SK-N-SH (cell line): Measurements from ENCODE around the gene PROSER3. TPM values are rescaled to one million over a fixed set of nuclear protein-coding genes. Genes with fewer than 3 reads are reported as not detected.

Experiments used
- CTCF ChIA-PET: fragments of 300-600, 350-600 bp; formaldehyde crosslinking; extraction: SDS; loops from one replicate; lab custom pipeline; 2021; lab: Yijun Ruan, JAX
- POLR2A ChIA-PET: fragments of 350-600 bp; sonication (Branson Sonifier 250); formaldehyde crosslinking; extraction: SDS; loops from one replicate; lab custom pipeline; 2020; ENCODE audit warnings: antibody characterized with exemption, inconsistent platforms; lab: Yijun Ruan, JAX
- DNase-seq: peaks from one replicate; pipeline ENCODE4 v3.0.0; 2012
- H2AFZ ChIP-seq: fragments of 200-600 bp; sonication (generic); 2 replicates; pipeline ENCODE4 v1.8.1; 2016; ENCODE audit warnings: antibody characterized with exemption, mild to moderate bottlenecking, low read depth
- H3F3A ChIP-seq: fragments of 200-600 bp; sonication (generic); replicated peaks from 2 replicates; pipeline ENCODE3; 2016; ENCODE audit warnings: antibody characterized with exemption, mild to moderate bottlenecking; ENCODE audit not compliant: insufficient read depth
- H3K27ac ChIP-seq, 2 experiments: fragments of 200-500 bp in 1 of 2; fragments of 200-600 bp in 1 of 2; sonication (Bioruptor generic) in 1 of 2; sonication (generic), shearing (Covaris generic) in 1 of 2; 2 replicates each; pipeline versions ENCODE4 v1.5.1 to v1.6.1; 2014 to 2016; ENCODE audit warnings: low read depth in 2 of 2, inconsistent platforms in 1 of 2, low read length in 1 of 2, mild to moderate bottlenecking in 1 of 2, mixed read lengths in 1 of 2
- H3K27me3 ChIP-seq: fragments of 200-600 bp; sonication (generic), shearing (Covaris generic); 2 replicates; pipeline ENCODE4 v1.6.1; 2016; ENCODE audit warnings: mixed run types; ENCODE audit not compliant: insufficient read depth
- H3K36me3 ChIP-seq, 2 experiments: fragments of 200-500 bp in 1 of 2; fragments of 200-600 bp in 1 of 2; sonication (Bioruptor generic) in 1 of 2; sonication (generic) in 1 of 2; replicated peaks in 1 of 2; 2 replicates each; pipeline versions ENCODE3 to v1.5.1; 2014 to 2016; ENCODE audit warnings: low read length in 1 of 2, mild to moderate bottlenecking in 1 of 2; ENCODE audit not compliant: insufficient read depth in 2 of 2, control insufficient read depth in 1 of 2
- H3K4me1 ChIP-seq, 2 experiments: fragments of 200-500 bp in 1 of 2; fragments of 200-600 bp in 1 of 2; sonication (Bioruptor generic) in 1 of 2; sonication (generic), shearing (Covaris generic) in 1 of 2; 2 replicates each; pipeline versions ENCODE4 v1.5.1 to v1.6.1; 2014 to 2016; ENCODE audit warnings: low read depth in 1 of 2, low read length in 1 of 2, mixed run types in 1 of 2; ENCODE audit not compliant: insufficient read depth in 2 of 2, control insufficient read depth in 1 of 2
- H3K4me2 ChIP-seq: fragments of 200-600 bp; sonication (generic), shearing (Covaris generic); 2 replicates; pipeline ENCODE4 v1.6.1; 2017; ENCODE audit warnings: mixed run types
- H3K4me3 ChIP-seq, 2 experiments: fragments of 200-500 bp in 1 of 2; fragments of 200-600 bp in 1 of 2; sonication (Bioruptor generic) in 1 of 2; sonication (generic), shearing (Covaris generic) in 1 of 2; 2 replicates each; pipeline versions ENCODE4 v1.5.1 to v1.8.1; 2014 to 2016; ENCODE audit warnings: low read depth in 2 of 2, inconsistent platforms in 1 of 2, low read length in 1 of 2, mild to moderate bottlenecking in 1 of 2, mixed read lengths in 1 of 2, moderate library complexity in 1 of 2
- H3K79me2 ChIP-seq: fragments of 200-600 bp; sonication (generic); 2 replicates; pipeline ENCODE4 v1.8.1; 2017; ENCODE audit warnings: mild to moderate bottlenecking; ENCODE audit not compliant: insufficient read depth
- H3K9ac ChIP-seq: fragments of 200-600 bp; sonication (generic); 2 replicates; pipeline ENCODE4 v1.6.1; 2017; ENCODE audit warnings: mixed run types
- H3K9me2 ChIP-seq: fragments of 200-600 bp; sonication (generic); 2 replicates; pipeline ENCODE4 v1.6.1; 2017; ENCODE audit warnings: mixed run types
- H3K9me3 ChIP-seq: fragments of 200-600 bp; sonication (generic); 2 replicates; pipeline ENCODE4 v1.6.1; 2017; ENCODE audit warnings: mixed run types, mild to moderate bottlenecking, moderate library complexity
- H4K20me1 ChIP-seq: fragments of 200-600 bp; sonication (generic); 2 replicates; pipeline ENCODE4 v1.6.1; 2017; ENCODE audit warnings: mild to moderate bottlenecking, mixed run types; ENCODE audit not compliant: insufficient read depth
- EZH2phosphoT487 ChIP-seq: fragments of 200-600 bp; sonication (generic); IDR thresholded peaks from 2 replicates; pipeline ENCODE4 v1.6.1; 2017; ENCODE audit warnings: low read depth, mixed run types, mild to moderate bottlenecking, antibody characterized with exemption, moderate library complexity, borderline replicate concordance
- FOSL2 ChIP-seq: IDR thresholded peaks from 2 replicates; pipeline ENCODE4 v1.4.0; 2012; ENCODE audit warnings: low read depth, mild to moderate bottlenecking, moderate library complexity, borderline replicate concordance
- FOXM1 ChIP-seq: IDR thresholded peaks from 2 replicates; pipeline ENCODE4 v1.4.0; 2012; ENCODE audit warnings: low read depth, mild to moderate bottlenecking
- GABPA ChIP-seq: IDR thresholded peaks from 2 replicates; pipeline ENCODE4 v1.4.0; 2012; ENCODE audit warnings: low read depth, mild to moderate bottlenecking
- GATA2 ChIP-seq: sonication (generic); formaldehyde crosslinking; IDR thresholded peaks from 2 replicates; pipeline ENCODE4 v1.5.0; 2020; ENCODE audit warnings: mild to moderate bottlenecking, missing genetic modification reagents
- MAX ChIP-seq: IDR thresholded peaks from 2 replicates; pipeline ENCODE4 v1.4.0; 2012; ENCODE audit warnings: low read depth
- MXI1 ChIP-seq: IDR thresholded peaks from 2 replicates; pipeline ENCODE4 v1.6.1; 2012; ENCODE audit warnings: mild to moderate bottlenecking, low read depth, low read length, improper control_type of control experiment
- PBX3 ChIP-seq: IDR thresholded peaks from 2 replicates; pipeline ENCODE4; 2012
- RAD21 ChIP-seq: IDR thresholded peaks from 2 replicates; pipeline ENCODE4 v1.6.1; 2012; ENCODE audit warnings: mild to moderate bottlenecking, low read length
- SIN3A ChIP-seq: IDR thresholded peaks from 2 replicates; pipeline ENCODE4 v1.6.1; 2012; ENCODE audit warnings: low read depth, mild to moderate bottlenecking, low read length, moderate library complexity, borderline replicate concordance
- SMC3 ChIP-seq: IDR thresholded peaks from 2 replicates; pipeline ENCODE4 v1.6.1; 2012; ENCODE audit warnings: low read depth, low read length, improper control_type of control experiment
- USF1 ChIP-seq: IDR thresholded peaks from 2 replicates; pipeline ENCODE4 v1.4.0; 2012; ENCODE audit warnings: low read depth, borderline replicate concordance
- ZBTB33 ChIP-seq: IDR thresholded peaks from 2 replicates; pipeline ENCODE4 v1.4.0; 2012; ENCODE audit warnings: low read depth, borderline replicate concordance
- WGBS: methylation state at CpG from one replicate; pipeline ENCODE4 v1.1.6; 2017; ENCODE audit warnings: low lambda C conversion rate; 5-methylcytosine and 5-hydroxymethylcytosine counted together
- polyA plus RNA-seq, 3 experiments: library from polyadenylated mRNA; depleted of rRNA; stranded (reverse); fragments of >200 nt; gene quantifications; 2 replicates each; pipeline ENCODE4 v1.2.3, GENCODE V29; 2012

The PROSER3 gene
- polyA plus RNA-seq, 1 of the 3 experiments (the other 2 are of a cell fraction): 12.5 TPM

GRCh38 chr19:35725216-35725861, 32.6 kb upstream of the PROSER3 start:
- POLR2A ChIA-PET: no interaction called here

GRCh38 chr19:35727053-35727955, 30.7 kb upstream of the PROSER3 start:
- Histone ChIP-seq H3K9me3 (no peaks in the 10 kb centered on the region), H4K20me1 (peaks cover 3% of the 10 kb centered on the region; the same call in 1 of the 2 replicates), H3K4me3 (no peak overlapping the region), H3K79me2 (no peaks in the 10 kb centered on the region), H3K9ac (no peak overlapping the region), H3K27ac (no peak overlapping the region), H3K36me3 (peaks cover 18 to 93% of the 10 kb centered on the region in 2 experiments), H3K9me2 (no peaks in the 10 kb centered on the region), H3K4me1 (no peaks in the 10 kb centered on the region), H3K27me3 (no peaks in the 10 kb centered on the region), H3K4me2 (no peak overlapping the region), H2AFZ (no peak overlapping the region), H3F3A (no peaks in the 10 kb centered on the region)
- WGBS: 94% methylated on average over 13 of the region's 25 CpGs
- no peak for DNase-seq
- CTCF ChIA-PET: interaction anchor here (1.0 kb wide), 2 partner anchors 13 to 17 kb away, joined by 3 read pairs; no protein-coding TSS in a partner anchor
- no peak for TF ChIP-seq GABPA
- no peak for TF ChIP-seq PBX3
- TF ChIP-seq RAD21: no peak
- no peak for TF ChIP-seq ZBTB33
- TF ChIP-seq SIN3A: no peak
- no peak for TF ChIP-seq USF1
- TF ChIP-seq SMC3: no peak
- no peak for TF ChIP-seq FOSL2
- TF ChIP-seq EZH2phosphoT487: no peak
- TF ChIP-seq FOXM1: no peak
- POLR2A ChIA-PET: interaction anchor here (1.3 to 3.5 kb wide), 2 partner anchors 9 to 13 kb away, joined by 4 to 10 read pairs; no protein-coding TSS in a partner anchor

More at GRCh38 chr19:35725216-35725861, 32.6 kb upstream of the PROSER3 start:
- Histone ChIP-seq H3K36me3 (peaks cover 18 to 85% of the 10 kb centered on the region in 2 experiments), H3K9me3 (no peaks in the 10 kb centered on the region), H3K9ac (no peak overlapping the region), H3F3A (no peaks in the 10 kb centered on the region), H3K4me2 (no peak overlapping the region), H3K27ac (no peak overlapping the region), H3K4me1 (no peaks in the 10 kb centered on the region), H3K9me2 (no peaks in the 10 kb centered on the region), H2AFZ (no peak overlapping the region), H3K79me2 (peaks cover 5% of the 10 kb centered on the region), H4K20me1 (peaks cover 10% of the 10 kb centered on the region), H3K4me3 (no peak overlapping the region), H3K27me3 (no peaks in the 10 kb centered on the region)
- TF ChIP-seq GATA2 (CRISPR knock-in tag): no peak
- no peak for TF ChIP-seq MAX
- TF ChIP-seq MXI1: no peak
- CTCF ChIA-PET: no interaction called here
- WGBS: 96% methylated on average over 18 of the region's 23 CpGs
- no peak for DNase-seq
